Keratinocyte (primary cell): ENCODE results near the gene RALGPS2. TPM values are rescaled to one million over a fixed set of nuclear protein-coding genes. Genes with fewer than 3 reads are reported as not detected.

ENCODE experiments used
- DNase-seq: peaks from one replicate; pipeline ENCODE4 v3.0.0-alpha.2; 2011; ENCODE audit warnings: low read depth, missing footprints, low spot score
- FAIRE-seq: peaks from 2 replicates; lab custom pipeline; 2011; peaks lifted over from hg19 to GRCh38; lab: Jason Lieb, UNC
- H2AFZ ChIP-seq: 2 replicates; pipeline ENCODE4 v1.6.0; 2012; ENCODE audit warnings: low read length, control low read depth, inconsistent platforms; ENCODE audit not compliant: control insufficient read depth
- H3K27ac ChIP-seq: 2 replicates; pipeline ENCODE4 v1.5.1; 2011; ENCODE audit warnings: low read length; ENCODE audit not compliant: control insufficient read depth, insufficient read depth
- H3K27me3 ChIP-seq: 3 replicates; pipeline ENCODE4 v1.6.0; 2011; ENCODE audit warnings: low read length; ENCODE audit not compliant: control insufficient read depth, insufficient read depth; ENCODE audit errors: extremely low read depth
- H3K36me3 ChIP-seq, 2 experiments: 2 replicates in 1 of 2; 3 replicates in 1 of 2; pipeline ENCODE4 v1.5.1; 2011; ENCODE audit warnings: low read length in 2 of 2, mild to moderate bottlenecking in 1 of 2; ENCODE audit not compliant: control insufficient read depth in 2 of 2, insufficient read depth in 2 of 2; ENCODE audit errors: extremely low read depth in 1 of 2
- H3K4me1 ChIP-seq: 3 replicates; pipeline ENCODE4 v1.5.1; 2011; ENCODE audit warnings: low read length; ENCODE audit not compliant: control insufficient read depth, insufficient read depth; ENCODE audit errors: extremely low read depth
- H3K4me2 ChIP-seq: 3 replicates; pipeline ENCODE4 v1.6.0; 2011; ENCODE audit warnings: low read depth, low read length; ENCODE audit not compliant: control insufficient read depth, insufficient read depth; ENCODE audit errors: extremely low read depth
- H3K4me3 ChIP-seq, 3 experiments: fragments of 200-600 bp in 1 of 3; sonication (generic) in 1 of 3; 2 replicates in 2 of 3; 3 replicates in 1 of 3; pipeline ENCODE4 v1.5.1; 2011 to 2016; ENCODE audit warnings: low read length in 3 of 3, mild to moderate bottlenecking in 3 of 3, control low read depth in 2 of 3, inconsistent platforms in 1 of 3, low read depth in 1 of 3, mixed read lengths in 1 of 3, mixed run types in 1 of 3, moderate library complexity in 1 of 3; ENCODE audit not compliant: control insufficient read depth in 2 of 3, insufficient read depth in 2 of 3; ENCODE audit errors: extremely low read depth in 1 of 3
- H3K79me2 ChIP-seq: 2 replicates; pipeline ENCODE4 v1.6.0; 2012; ENCODE audit warnings: low read length; ENCODE audit not compliant: control insufficient read depth, insufficient read depth
- H3K9ac ChIP-seq: 3 replicates; pipeline ENCODE4 v1.6.0; 2011; ENCODE audit warnings: low read length; ENCODE audit not compliant: control insufficient read depth, insufficient read depth; ENCODE audit errors: extremely low read depth
- H3K9me1 ChIP-seq: 3 replicates; pipeline ENCODE4 v1.6.0; 2011; ENCODE audit warnings: low read length; ENCODE audit not compliant: control insufficient read depth, insufficient read depth; ENCODE audit errors: extremely low read depth
- H3K9me3 ChIP-seq: 2 replicates; pipeline ENCODE4 v1.5.1; 2012; ENCODE audit warnings: low read depth, low read length; ENCODE audit not compliant: control insufficient read depth
- H4K20me1 ChIP-seq: 3 replicates; pipeline ENCODE4 v1.6.0; 2011; ENCODE audit warnings: low read length; ENCODE audit not compliant: control insufficient read depth, insufficient read depth; ENCODE audit errors: extremely low read depth
- EZH2 ChIP-seq: IDR thresholded peaks from one replicate; pipeline ENCODE4 v1.6.1; 2012; ENCODE audit warnings: inconsistent platforms, mild to moderate bottlenecking, low read length, moderate library complexity
- dilution Hi-C: fragments of 300-500 bp; cut with MboI; formaldehyde crosslinking; loops from one replicate; pipeline ENCODE4 v1.7.0; 2020; ENCODE audit warnings: low sequenced_read_pairs; ENCODE audit not compliant: extremely low pct_ligation_motif_present
- polyA plus RNA-seq, 5 experiments: library from polyadenylated mRNA; depleted of rRNA in 3 of 5; stranded (reverse) in 3 of 5; stranded (forward) in 1 of 5; unstranded in 1 of 5; fragments of >200 nt; gene quantifications; 1 replicate in 1 of 5; 2 replicates in 3 of 5; 3 replicates in 1 of 5; pipeline versions ENCODE4 v1.2.1 to v1.2.3, GENCODE V29; 2011 to 2012; ENCODE audit warnings: missing spikeins in 2 of 5, low read depth in 1 of 5, low replicate concordance in 1 of 5
- TF ChIP-seq, protein P1 (sequence below), 3 experiments: IDR thresholded peaks in 1 of 3; conservative IDR thresholded peaks in 1 of 3; optimal IDR thresholded peaks in 1 of 3; 2 replicates in 2 of 3; 3 replicates in 1 of 3; pipeline versions ENCODE3 to v1.5.1; 2011; ENCODE audit warnings: low read length in 3 of 3, mild to moderate bottlenecking in 3 of 3, moderate library complexity in 2 of 3, control low read depth in 1 of 3, inconsistent platforms in 1 of 3; ENCODE audit not compliant: insufficient read depth in 2 of 3; ENCODE audit errors: extremely low read depth in 1 of 3

The RALGPS2 gene
- polyA plus RNA-seq, 1 donor (not counting 4 experiments of a cell fraction or from before 2014, with no cell fraction given), result 14.8 TPM

DNA sequence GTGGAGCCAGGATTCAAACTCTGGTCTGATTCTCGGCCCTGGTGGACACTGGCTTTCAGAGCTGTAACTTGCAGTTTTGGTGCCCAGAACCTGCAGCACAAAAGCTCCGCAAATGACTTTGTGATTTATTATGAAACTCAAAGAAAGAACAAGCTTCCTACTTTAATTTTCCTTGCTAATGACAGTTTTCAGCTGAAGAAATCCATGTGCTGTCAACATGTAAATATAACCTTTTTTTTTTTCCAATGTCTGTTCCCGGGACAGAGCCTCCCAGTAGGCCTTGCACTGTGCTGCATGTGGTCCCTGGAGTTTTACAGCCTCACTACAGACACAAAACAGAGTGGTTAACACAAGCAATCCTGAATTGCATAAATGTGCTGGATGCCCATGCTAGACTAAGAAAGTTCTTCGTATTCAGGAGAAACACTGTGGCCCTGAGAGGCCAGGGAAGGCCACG lies 208.1 kb downstream of the RALGPS2 start:
- no peak for DNase-seq
- no peak for TF ChIP-seq EZH2
- TF ChIP-seq, protein P1, sequence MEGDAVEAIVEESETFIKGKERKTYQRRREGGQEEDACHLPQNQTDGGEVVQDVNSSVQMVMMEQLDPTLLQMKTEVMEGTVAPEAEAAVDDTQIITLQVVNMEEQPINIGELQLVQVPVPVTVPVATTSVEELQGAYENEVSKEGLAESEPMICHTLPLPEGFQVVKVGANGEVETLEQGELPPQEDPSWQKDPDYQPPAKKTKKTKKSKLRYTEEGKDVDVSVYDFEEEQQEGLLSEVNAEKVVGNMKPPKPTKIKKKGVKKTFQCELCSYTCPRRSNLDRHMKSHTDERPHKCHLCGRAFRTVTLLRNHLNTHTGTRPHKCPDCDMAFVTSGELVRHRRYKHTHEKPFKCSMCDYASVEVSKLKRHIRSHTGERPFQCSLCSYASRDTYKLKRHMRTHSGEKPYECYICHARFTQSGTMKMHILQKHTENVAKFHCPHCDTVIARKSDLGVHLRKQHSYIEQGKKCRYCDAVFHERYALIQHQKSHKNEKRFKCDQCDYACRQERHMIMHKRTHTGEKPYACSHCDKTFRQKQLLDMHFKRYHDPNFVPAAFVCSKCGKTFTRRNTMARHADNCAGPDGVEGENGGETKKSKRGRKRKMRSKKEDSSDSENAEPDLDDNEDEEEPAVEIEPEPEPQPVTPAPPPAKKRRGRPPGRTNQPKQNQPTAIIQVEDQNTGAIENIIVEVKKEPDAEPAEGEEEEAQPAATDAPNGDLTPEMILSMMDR (optimal IDR thresholded peaks at IDR 0.05 in 1 of 3, IDR thresholded peaks at IDR 0.05 in 1 of 3, conservative IDR thresholded peaks at IDR 0.05 in 1 of 3; ENCODE audit: extremely low read depth in 1 of 3, insufficient read depth in 2 of 3, low read length in 3 of 3), result no peak
- Histone ChIP-seq H3K27ac (no peak overlapping the region), H2AFZ (no peak overlapping the region), H3K9ac (no peak overlapping the region), H3K4me3 (no peak overlapping the region), H3K4me2 (no peak overlapping the region), H3K4me1 (no peaks in the 10 kb centered on the region), H3K36me3 (no peaks in the 10 kb centered on the region), H3K79me2 (no peaks in the 10 kb centered on the region), H3K9me3 (no peaks in the 10 kb centered on the region), H3K9me1 (no peaks in the 10 kb centered on the region), H3K27me3 (no peaks in the 10 kb centered on the region), H4K20me1 (no peaks in the 10 kb centered on the region)
- dilution Hi-C loops, result no loop called here
- FAIRE-seq, result no peak

DNA sequence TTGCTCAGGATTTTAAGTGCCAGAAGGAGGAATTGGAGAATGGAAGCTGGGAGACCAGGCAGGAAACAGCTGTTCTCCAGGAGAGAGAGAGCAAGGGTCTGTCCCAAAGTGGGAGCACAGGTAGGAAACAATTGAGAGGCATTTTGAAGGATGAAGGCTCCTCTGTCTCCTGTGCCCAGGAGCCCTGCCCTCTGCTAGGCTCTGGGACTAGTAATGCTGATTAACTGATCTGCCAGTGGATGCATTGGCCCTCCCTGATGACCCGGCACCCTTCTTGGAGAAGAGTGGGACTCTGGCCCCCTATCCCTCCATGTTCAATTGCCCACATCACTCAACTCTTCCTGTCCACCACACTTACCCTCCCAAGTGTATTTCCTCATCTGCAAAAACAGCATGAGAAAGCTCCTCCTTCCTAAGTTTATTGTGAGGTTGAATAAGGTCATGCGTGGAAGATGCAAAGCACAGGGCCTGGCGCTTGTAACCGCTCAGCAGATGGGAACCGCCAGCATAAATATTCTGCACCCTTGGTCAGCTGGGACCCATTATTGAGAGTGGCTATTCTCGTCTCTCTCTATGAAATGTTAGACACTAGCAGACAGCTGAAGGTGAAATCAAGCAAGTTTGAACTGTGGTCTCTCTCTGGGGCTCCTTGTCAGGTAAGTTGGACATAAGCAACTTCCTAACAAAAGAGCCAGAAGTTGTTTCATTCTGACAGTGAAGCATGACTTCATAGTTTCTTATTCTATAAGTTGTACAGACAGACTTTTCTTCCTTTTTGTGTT lies 208.9 kb downstream of the RALGPS2 start:
- Histone ChIP-seq H2AFZ (no peak overlapping the region), H3K4me1 (peaks cover 1% of the 10 kb centered on the region), H3K9me3 (no peaks in the 10 kb centered on the region), H3K4me2 (no peak overlapping the region), H3K36me3 (no peaks in the 10 kb centered on the region), H3K79me2 (no peaks in the 10 kb centered on the region), H3K9me1 (no peaks in the 10 kb centered on the region), H4K20me1 (no peaks in the 10 kb centered on the region), H3K27ac (no peak overlapping the region), H3K27me3 (peaks cover 5% of the 10 kb centered on the region), H3K4me3 (no peak overlapping the region), H3K9ac (no peak overlapping the region)
- DNase-seq (no peak), FAIRE-seq (no peak)
- TF ChIP-seq EZH2, result no peak
- TF ChIP-seq, protein P1 (optimal IDR thresholded peaks at IDR 0.05 in 1 of 3, IDR thresholded peaks at IDR 0.05 in 1 of 3, conservative IDR thresholded peaks at IDR 0.05 in 1 of 3; ENCODE audit: extremely low read depth in 1 of 3, insufficient read depth in 2 of 3, low read length in 3 of 3), result no peak
- dilution Hi-C loops, result no loop called here
